HTR-8/SVneo (cell line): ENCODE data around the gene ABLIM3.
A peak's percentile ranks its signal among the peaks of the same experiment; 100 is the strongest.

Experiments used
- DNase-seq: peaks from one replicate; pipeline ENCODE4 v3.0.0; 2011; ENCODE audit warnings: low spot score, mixed read lengths; ENCODE audit not compliant: insufficient read length
- FAIRE-seq: peaks from 2 replicates; lab custom pipeline; 2011; peaks lifted over from hg19 to GRCh38; lab: Jason Lieb, UNC

Gene ABLIM3

GRCh38 chr5:149154650-149155049 lies 13.4 kb downstream of the ABLIM3 start:
- FAIRE-seq = no peak

GRCh38 chr5:149156435-149157083 lies 15.3 kb downstream of the ABLIM3 start:
- FAIRE-seq (no peak), DNase-seq (no peak)

More at GRCh38 chr5:149154650-149155049, 13.4 kb downstream of the ABLIM3 start:
- no peak for DNase-seq

GRCh38 chr5:149157330-149157729 lies 16.0 kb downstream of the ABLIM3 start:
- FAIRE-seq = no peak
- no peak for DNase-seq

- DNase-seq = no peak
- FAIRE-seq = no peak
Measured at GRCh38 chr5:149160291-149160787, 19.0 kb downstream of the ABLIM3 start.

GRCh38 chr5:149161026-149161687 lies 19.9 kb downstream of the ABLIM3 start:
- FAIRE-seq (no peak), DNase-seq (no peak)

- DNase-seq = no peak
- no peak for FAIRE-seq
Measured at GRCh38 chr5:149161850-149162249, 20.6 kb downstream of the ABLIM3 start.

GRCh38 chr5:149162401-149163084 lies 21.2 kb downstream of the ABLIM3 start:
- no peak for FAIRE-seq
- no peak for DNase-seq

- DNase-seq (no peak), FAIRE-seq (no peak)
Measured at GRCh38 chr5:149164731-149165130, 23.4 kb downstream of the ABLIM3 start.

GRCh38 chr5:149166128-149166527 lies 24.8 kb downstream of the ABLIM3 start:
- no peak for FAIRE-seq
- no peak for DNase-seq

GRCh38 chr5:149166591-149167100 lies 25.4 kb downstream of the ABLIM3 start:
- DNase-seq (no peak), FAIRE-seq (no peak)

GRCh38 chr5:149168276-149168906 lies 27.1 kb downstream of the ABLIM3 start:
- FAIRE-seq = no peak
- DNase-seq = no peak

- DNase-seq = no peak
- no peak for FAIRE-seq
Measured at GRCh38 chr5:149170299-149170698, 29.0 kb downstream of the ABLIM3 start.

- FAIRE-seq = no peak
- DNase-seq = peak; percentile 39
Measured at GRCh38 chr5:149172261-149172660, 31.0 kb downstream of the ABLIM3 start.

- DNase-seq (no peak), FAIRE-seq (no peak)
Measured at GRCh38 chr5:149172709-149173505, 31.6 kb downstream of the ABLIM3 start.

GRCh38 chr5:149174847-149175234 lies 33.5 kb downstream of the ABLIM3 start:
- DNase-seq = no peak
- FAIRE-seq = no peak

GRCh38 chr5:149175346-149176105 lies 34.2 kb downstream of the ABLIM3 start:
- DNase-seq = no peak
- no peak for FAIRE-seq

GRCh38 chr5:149177339-149177843 lies 36.1 kb downstream of the ABLIM3 start:
- DNase-seq (no peak), FAIRE-seq (no peak)

- FAIRE-seq = no peak
- no peak for DNase-seq
Measured at GRCh38 chr5:149177911-149178565, 36.7 kb downstream of the ABLIM3 start.
